Stromal cell of bone marrow (primary cell): ENCODE results near the gene TENT4A.
A peak's percentile ranks its signal among the peaks of the same experiment; 100 is the strongest.

Experiments used
- DNase-seq: peaks from one replicate; pipeline ENCODE4 v3.0.0-alpha.2; 2012; ENCODE audit warnings: low read depth

Gene TENT4A

GRCh38 chr5:6733411-6734242 is 20.4 kb downstream of the TENT4A start:
- no peak for DNase-seq

GRCh38 chr5:6734243-6734700 is 21.0 kb downstream of the TENT4A start:
- DNase-seq = no peak

- no peak for DNase-seq
Observed at GRCh38 chr5:6734781-6735180, 21.5 kb downstream of the TENT4A start.

GRCh38 chr5:6736106-6736505 is 22.9 kb downstream of the TENT4A start:
- DNase-seq = no peak

GRCh38 chr5:6736524-6737042 is 23.4 kb downstream of the TENT4A start:
- DNase-seq = no peak

GRCh38 chr5:6737043-6737941 is 24.1 kb downstream of the TENT4A start:
- no peak for DNase-seq

- DNase-seq = no peak
Observed at GRCh38 chr5:6739603-6740002, 26.4 kb downstream of the TENT4A start.

- DNase-seq = no peak
Observed at GRCh38 chr5:6740586-6741150, 27.4 kb downstream of the TENT4A start.

GRCh38 chr5:6742081-6742758 is 29.0 kb downstream of the TENT4A start:
- no peak for DNase-seq

- DNase-seq = no peak
Observed at GRCh38 chr5:6743161-6743560, 29.9 kb downstream of the TENT4A start.

- no peak for DNase-seq
Observed at GRCh38 chr5:6744841-6745705, 31.8 kb downstream of the TENT4A start.

GRCh38 chr5:6745706-6746222 is 32.5 kb downstream of the TENT4A start:
- DNase-seq = peak; percentile 36

- no peak for DNase-seq
Observed at GRCh38 chr5:6746244-6746643, 33.0 kb downstream of the TENT4A start.

GRCh38 chr5:6747103-6747502 is 33.9 kb downstream of the TENT4A start:
- DNase-seq = no peak

GRCh38 chr5:6748142-6748541 is 34.9 kb downstream of the TENT4A start:
- no peak for DNase-seq

- DNase-seq = no peak
Observed at GRCh38 chr5:6749026-6749716, 35.9 kb downstream of the TENT4A start.

- DNase-seq = no peak
Observed at GRCh38 chr5:6750142-6750840, 37.1 kb downstream of the TENT4A start.

- no peak for DNase-seq
Observed at GRCh38 chr5:6750951-6751685, 37.9 kb downstream of the TENT4A start.

GRCh38 chr5:6752236-6752635 is 39.0 kb downstream of the TENT4A start:
- DNase-seq = no peak
